H1 (cell line): ENCODE results near the gene SIGLEC15. TPM values are rescaled to one million over a fixed set of nuclear protein-coding genes. Genes with fewer than 3 reads are reported as not detected.

Source experiments
- CBX8 ChIP-seq: fragments of 300-800, 300-1000 bp; sonication (generic); IDR thresholded peaks from 2 replicates; pipeline ENCODE4 v1.7.1; 2016; ENCODE audit warnings: low read depth, low read length, borderline replicate concordance
- CHD7 ChIP-seq: fragments of 300-600 bp; sonication (generic); IDR thresholded peaks from 2 replicates; pipeline ENCODE4 v1.7.1; 2012; ENCODE audit warnings: low read length, moderate library complexity, mild to moderate bottlenecking, inconsistent platforms; ENCODE audit not compliant: insufficient replicate concordance
- CREB1 ChIP-seq: IDR thresholded peaks from 2 replicates; pipeline ENCODE4 v1.6.1; 2012; ENCODE audit warnings: inconsistent platforms
- EZH2 ChIP-seq: fragments of 200-600 bp; sonication (generic); IDR thresholded peaks from 2 replicates; pipeline ENCODE4 v1.7.1; 2012; ENCODE audit warnings: low read depth, mild to moderate bottlenecking, moderate library complexity, low read length, inconsistent platforms; ENCODE audit not compliant: severe bottlenecking
- KDM5A ChIP-seq: fragments of 200-600 bp; IDR thresholded peaks from 2 replicates; pipeline ENCODE4 v1.7.1; 2012; ENCODE audit warnings: mild to moderate bottlenecking, low read length, inconsistent platforms, mixed read lengths
- RAD21 ChIP-seq, 2 experiments: IDR thresholded peaks in 1 of 2; conservative IDR thresholded peaks in 1 of 2; 2 replicates each; pipeline ENCODE4 v1.6.1; 2011; ENCODE audit warnings: low read depth in 2 of 2, low read length in 2 of 2, improper control_type of control experiment in 1 of 2, inconsistent platforms in 1 of 2, mild to moderate bottlenecking in 1 of 2, moderate library complexity in 1 of 2
- SP4 ChIP-seq: IDR thresholded peaks from 2 replicates; pipeline ENCODE4 v1.6.1; 2012; ENCODE audit warnings: low read length, inconsistent platforms
- SUZ12 ChIP-seq: fragments of 200-600 bp; sonication (generic); IDR thresholded peaks from 2 replicates; pipeline ENCODE4 v1.6.1; 2012; ENCODE audit warnings: mild to moderate bottlenecking, inconsistent platforms, low read length, moderate library complexity, mixed read lengths
- polyA plus RNA-seq, 7 experiments: library from polyadenylated mRNA; depleted of rRNA in 3 of 7; stranded (reverse) in 5 of 7; unstranded in 2 of 7; fragments of >200 nt in 5 of 7; fragments of 200-250 nt in 2 of 7; gene quantifications; 1 replicate in 5 of 7; 2 replicates in 1 of 7; 4 replicates in 1 of 7; pipeline versions ENCODE4 v1.2.1 to v1.2.3, GENCODE V29; 2011 to 2013; ENCODE audit warnings: missing spikeins in 2 of 7, mixed read lengths in 2 of 7
- total RNA-seq: library from RNA; stranded (reverse); fragmentation: NEBNext Ultra II Directional; extraction: Animal tissue kit (Norgen Biotek cat#: 25700); gene quantifications from 2 replicates; pipeline ENCODE4 v1.2.1, GENCODE V29; 2021

Gene SIGLEC15
- total and polyA plus RNA-seq, 2 of the 8 experiments (the other 6 are each of a cell fraction or from before 2014, with no cell fraction given) = 0.20 to 0.37 TPM

GRCh38 chr18:45792506-45793263 is 32.8 kb upstream of the SIGLEC15 start (continued):
- TF ChIP-seq CHD7 = no peak
- no peak for TF ChIP-seq SP4
- TF ChIP-seq RAD21 (IDR thresholded peaks at IDR 0.05 in 1 of 2, conservative IDR thresholded peaks at IDR 0.05 in 1 of 2; ENCODE audit: low read depth in 2 of 2, low read length in 2 of 2) = no peak
- no peak for TF ChIP-seq EZH2
- no peak for TF ChIP-seq CBX8
- TF ChIP-seq SUZ12 = no peak
- TF ChIP-seq CREB1 = no peak
- TF ChIP-seq KDM5A = no peak
